GM18519 (cell line): Measurements from ENCODE around the gene ATP5F1D.

Experiments
- ATAC-seq: cut with Tn5 transposase; IDR thresholded peaks from one replicate; pipeline ENCODE4 v1.9.1; 2021; ENCODE audit warnings: mild to moderate bottlenecking, moderate library complexity; ENCODE audit not compliant: unreplicated experiment, low FRiP score

ATP5F1D gene

GRCh38 chr19:1220477-1220930 lies 21.0 kb upstream of the ATP5F1D start:
- no peak for ATAC-seq

GRCh38 chr19:1220976-1221903 lies 20.3 kb upstream of the ATP5F1D start:
- ATAC-seq, result no peak

GRCh38 chr19:1221904-1222255 lies 19.7 kb upstream of the ATP5F1D start:
- ATAC-seq, result no peak

GRCh38 chr19:1222394-1222793 lies 19.2 kb upstream of the ATP5F1D start:
- no peak for ATAC-seq

- ATAC-seq, result no peak
These were observed 18.3 kb upstream of the ATP5F1D start for GRCh38 chr19:1223018-1223855.

- no peak for ATAC-seq
These were observed 17.3 kb upstream of the ATP5F1D start for GRCh38 chr19:1224047-1224825.

GRCh38 chr19:1224847-1225246 lies 16.7 kb upstream of the ATP5F1D start:
- no peak for ATAC-seq

- no peak for ATAC-seq
These were observed 15.9 kb upstream of the ATP5F1D start for GRCh38 chr19:1225440-1226226.

GRCh38 chr19:1226227-1226518 lies 15.4 kb upstream of the ATP5F1D start:
- ATAC-seq, result no peak

- no peak for ATAC-seq
These were observed 14.8 kb upstream of the ATP5F1D start for GRCh38 chr19:1226522-1227303.

GRCh38 chr19:1227304-1228054 lies 14.1 kb upstream of the ATP5F1D start:
- ATAC-seq, result no peak

- no peak for ATAC-seq
These were observed 13.2 kb upstream of the ATP5F1D start for GRCh38 chr19:1228161-1228957.

GRCh38 chr19:1229056-1229923 lies 12.3 kb upstream of the ATP5F1D start:
- ATAC-seq, result no peak

GRCh38 chr19:1229924-1230782 lies 11.4 kb upstream of the ATP5F1D start:
- ATAC-seq, result no peak

- no peak for ATAC-seq
These were observed 10.6 kb upstream of the ATP5F1D start for GRCh38 chr19:1230783-1231489.
